Measurements from ENCODE around the gene FGD2. TPM values are rescaled to one million over a fixed set of nuclear protein-coding genes. Genes with fewer than 3 reads are reported as not detected.
A peak's percentile ranks its signal among the peaks of the same experiment; 100 is the strongest.

The FGD2 gene
- 10 to 100 TPM in 2 of 9 donors, 1 to 10 TPM in 7; 1.4 to 45.8 (median 4.9) TPM for total RNA-seq
- polyA plus RNA-seq, result 1 to 10 TPM; 4.1 to 6.9 TPM
- long read RNA-seq, donor 1, partial matches to known transcripts, result 0 of 2 reads
- long read RNA-seq, donor 1, other reads (novel, unspliced or antisense), result 1 of 2 reads
- long read RNA-seq, donor 2, partial matches to known transcripts, result 3 of 7 reads
- long read RNA-seq, donor 2, other reads (novel, unspliced or antisense), result 1 of 7 reads
- long read RNA-seq, donor 3, partial matches to known transcripts, result 0 of 1 reads
- long read RNA-seq, donor 3, other reads (novel, unspliced or antisense), result 0 of 1 reads

- peak in 1 of 4 donors; percentile 13 for ATAC-seq
- peak within 1 kb of the TSS in 5 of 12 donors; percentile 3 to 92 (median 26) for H3K27ac ChIP-seq
- H3K27me3 ChIP-seq, result no peaks in the 10 kb centered on the region
- H3K4me1 ChIP-seq, result peaks cover 0 to 18% (median 0%) of the 10 kb centered on the region in 12 donors
- intact Hi-C loops (cut with DNase I), result no loop called here
- H3K4me3 ChIP-seq, result peak within 1 kb of the TSS in 10 of 12 donors; percentile 4 to 70 (median 40)
- H3K36me3 ChIP-seq, result peaks cover 0 to 3% (median 0%) of the 10 kb centered on the region in 9 donors
- 78 to 82% (median 79%) methylated on average over 13 to 14 of the region's 14 CpGs for WGBS, 4 donors
- no peaks in the 10 kb centered on the region for H3K9me3 ChIP-seq
- DNase-seq, result no peak
- TF ChIP-seq CTCF (IDR thresholded peaks at IDR 0.05) (no peak), POLR2A (IDR thresholded peaks at IDR 0.05) (no peak)
These were observed at the start of gene FGD2 for GRCh38 chr6:37005061-37005810. Gene FGD2 (plus strand): TSS chr6:37005655. CDS start chr6:37005818, 163 bp downstream.

- H3K4me1 ChIP-seq, result peaks cover 0 to 38% (median 9%) of the 10 kb centered on the region in 12 donors
- H3K36me3 ChIP-seq, result no peaks in the 10 kb centered on the region
- H3K9me3 ChIP-seq, result no peaks in the 10 kb centered on the region
- H3K27me3 ChIP-seq, result no peaks in the 10 kb centered on the region
- DNase-seq (peak in 1 of 5 donors; percentile 65), ATAC-seq (peak in 3 of 4 donors; percentile 31 to 38 (median 34))
- WGBS, 4 donors, result 55 to 68% (median 60%) methylated on average over 4 to 9 of the region's 9 CpGs
- no peak for TF ChIP-seq POLR2A (IDR thresholded peaks at IDR 0.05)
- intact Hi-C loops (cut with DNase I), result no loop called here
- peak overlapping the region in 8 of 12 donors; percentile 7 to 49 (median 41) for H3K4me3 ChIP-seq
- peak overlapping the region in 7 of 12 donors; percentile 12 to 55 (median 27) for H3K27ac ChIP-seq
These were observed 49.6 kb upstream of the FGD2 start for GRCh38 chr6:36955671-36956445.

GRCh38 chr6:36956446-36956820 is 49.0 kb upstream of the FGD2 start:
- TF ChIP-seq CTCF (IDR thresholded peaks at IDR 0.05) (no peak), POLR2A (IDR thresholded peaks at IDR 0.05) (no peak)

GRCh38 chr6:36957773-36958271 is 47.6 kb upstream of the FGD2 start:
- intact Hi-C loops (cut with DNase I), result no loop called here
- Histone ChIP-seq H3K4me1 (peaks cover 0 to 39% (median 12%) of the 10 kb centered on the region in 12 donors), H3K4me3 (peak overlapping the region in 1 of 12 donors; percentile 7), H3K9me3 (no peaks in the 10 kb centered on the region), H3K27me3 (no peaks in the 10 kb centered on the region), H3K36me3 (no peaks in the 10 kb centered on the region), H3K27ac (no peak overlapping the region)
- no peak for TF ChIP-seq CTCF (IDR thresholded peaks at IDR 0.05)
- TF ChIP-seq POLR2A (IDR thresholded peaks at IDR 0.05), result no peak
- DNase-seq (peak in 1 of 5 donors; percentile 43), ATAC-seq (peak in 2 of 4 donors; percentile 12 to 25)
- WGBS, 4 donors, result 65 to 93% (median 88%) methylated on average over 4 to 9 of the region's 9 CpGs

More at GRCh38 chr6:36956446-36956820, 49.0 kb upstream of the FGD2 start:
- Histone ChIP-seq H3K9me3 (no peaks in the 10 kb centered on the region), H3K4me1 (peaks cover 0 to 39% (median 12%) of the 10 kb centered on the region in 12 donors), H3K36me3 (no peaks in the 10 kb centered on the region), H3K4me3 (peak overlapping the region in 7 of 12 donors; percentile 7 to 48 (median 31)), H3K27me3 (no peaks in the 10 kb centered on the region), H3K27ac (peak overlapping the region in 2 of 12 donors; percentile 28 to 55)
- ATAC-seq (no peak), DNase-seq (no peak)
- intact Hi-C loops (cut with DNase I), result no loop called here
